ENCODE data around the gene CGN.
A peak's percentile ranks its signal among the peaks of the same experiment; 100 is the strongest.

The CGN gene

DNA sequence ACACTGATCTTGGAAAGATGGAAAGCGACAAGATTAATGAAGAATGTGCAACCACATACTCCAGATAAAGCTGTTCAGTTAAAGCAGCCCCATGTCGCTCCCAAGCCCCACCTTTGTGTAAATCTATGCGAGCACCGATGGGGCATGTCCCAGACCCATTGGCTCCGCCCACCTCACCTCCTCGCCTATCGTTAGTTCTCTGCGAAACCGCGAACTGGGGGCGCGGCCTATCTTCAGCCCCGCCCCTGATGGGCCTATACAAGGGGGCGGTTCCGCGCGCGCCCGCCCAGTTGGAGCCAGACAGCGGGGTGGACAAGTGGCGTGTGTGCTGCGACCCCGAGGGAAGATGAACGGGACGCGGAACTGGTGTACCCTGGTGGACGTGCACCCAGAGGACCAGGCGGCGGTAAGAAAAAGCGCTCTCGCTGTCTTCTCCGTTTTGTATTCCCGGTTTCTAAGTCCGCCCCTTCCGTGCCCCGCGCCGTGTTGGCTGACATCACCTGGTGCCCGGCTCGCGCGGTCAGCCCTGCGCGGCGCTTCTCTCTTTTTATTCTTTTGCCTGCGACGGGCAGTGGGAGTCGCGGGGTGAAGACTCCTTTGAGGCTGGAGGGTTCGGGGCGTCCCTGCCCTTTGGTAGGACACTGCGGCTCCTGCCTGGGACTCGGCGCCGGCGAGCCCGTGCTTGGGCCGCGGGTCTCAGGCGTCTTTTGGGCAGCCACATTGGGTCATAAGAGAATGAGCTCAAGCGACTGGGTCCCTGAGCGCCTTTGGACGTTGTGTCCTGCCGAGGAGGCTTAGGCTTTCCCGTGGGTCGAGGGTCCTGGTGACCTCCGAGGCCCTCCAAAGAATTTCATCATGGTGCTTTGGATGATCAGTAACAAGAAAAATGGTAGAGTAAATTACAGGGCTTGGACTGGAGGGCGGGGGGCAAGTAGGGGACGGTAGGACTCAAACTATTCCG lies 29.1 kb downstream of the CGN start, which contains the start of gene TUFT1:
TSS of gene TUFT1 (plus strand) at position 289 of the 961 bp plus-strand sequence. CDS start at position 347, 58 bp downstream.
- in situ Hi-C loops (cut with MboI; ENCODE audit: low sequenced_read_pairs, unreplicated experiment), result no loop called here
- TF ChIP-seq, protein P1, sequence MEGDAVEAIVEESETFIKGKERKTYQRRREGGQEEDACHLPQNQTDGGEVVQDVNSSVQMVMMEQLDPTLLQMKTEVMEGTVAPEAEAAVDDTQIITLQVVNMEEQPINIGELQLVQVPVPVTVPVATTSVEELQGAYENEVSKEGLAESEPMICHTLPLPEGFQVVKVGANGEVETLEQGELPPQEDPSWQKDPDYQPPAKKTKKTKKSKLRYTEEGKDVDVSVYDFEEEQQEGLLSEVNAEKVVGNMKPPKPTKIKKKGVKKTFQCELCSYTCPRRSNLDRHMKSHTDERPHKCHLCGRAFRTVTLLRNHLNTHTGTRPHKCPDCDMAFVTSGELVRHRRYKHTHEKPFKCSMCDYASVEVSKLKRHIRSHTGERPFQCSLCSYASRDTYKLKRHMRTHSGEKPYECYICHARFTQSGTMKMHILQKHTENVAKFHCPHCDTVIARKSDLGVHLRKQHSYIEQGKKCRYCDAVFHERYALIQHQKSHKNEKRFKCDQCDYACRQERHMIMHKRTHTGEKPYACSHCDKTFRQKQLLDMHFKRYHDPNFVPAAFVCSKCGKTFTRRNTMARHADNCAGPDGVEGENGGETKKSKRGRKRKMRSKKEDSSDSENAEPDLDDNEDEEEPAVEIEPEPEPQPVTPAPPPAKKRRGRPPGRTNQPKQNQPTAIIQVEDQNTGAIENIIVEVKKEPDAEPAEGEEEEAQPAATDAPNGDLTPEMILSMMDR (IDR thresholded peaks at IDR 0.05; ENCODE audit: borderline replicate concordance, control extremely low read depth, extremely low read depth, insufficient read depth, missing control alignments), result no peak
- peak; percentile 93 for DNase-seq (ENCODE audit: low spot score)

DNA sequence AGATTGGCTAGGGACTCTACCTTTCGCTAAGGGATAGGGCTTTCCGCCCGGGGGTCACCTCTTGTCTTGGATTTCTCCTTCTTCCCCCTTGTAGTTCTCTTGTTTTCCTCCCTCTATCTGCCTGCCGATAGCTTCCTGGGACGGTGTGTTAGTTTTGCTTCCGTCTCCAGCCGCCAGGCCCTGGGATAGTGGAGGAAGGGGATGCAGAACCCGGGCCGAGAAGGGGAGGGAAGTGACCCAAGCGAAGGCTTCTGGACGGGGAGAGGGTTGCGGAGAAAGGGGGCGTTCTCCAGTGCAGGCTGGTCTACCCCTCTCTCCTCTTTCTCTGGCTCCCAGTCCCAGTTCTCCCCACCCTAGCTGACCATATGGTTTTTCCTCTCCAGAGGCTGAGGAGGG lies 29.8 kb downstream of the CGN start:
- DNase-seq (ENCODE audit: low spot score), result no peak
- TF ChIP-seq, protein P1 (IDR thresholded peaks at IDR 0.05; ENCODE audit: borderline replicate concordance, control extremely low read depth, extremely low read depth, insufficient read depth, missing control alignments), result no peak
- in situ Hi-C loops (cut with MboI; ENCODE audit: low sequenced_read_pairs, unreplicated experiment), result no loop called here

DNA sequence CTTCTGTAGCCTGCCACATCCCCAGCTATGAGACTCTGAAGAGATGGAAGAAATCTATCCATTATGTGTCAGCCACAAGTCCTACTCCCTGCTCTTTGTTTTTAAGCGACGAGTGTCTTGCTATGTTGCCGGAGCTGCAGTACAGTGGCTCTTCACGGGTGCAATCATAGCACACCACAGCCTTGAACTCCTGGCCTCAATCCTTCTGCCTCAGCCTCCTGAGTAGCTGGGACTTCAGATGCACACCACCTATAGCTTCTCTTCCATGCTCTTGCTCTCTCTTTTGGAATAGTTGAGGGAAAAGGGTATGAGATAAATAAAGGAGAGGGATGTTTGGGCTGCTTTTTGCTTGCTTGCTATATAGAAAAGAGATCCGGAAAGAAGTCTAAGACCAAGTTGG lies 30.6 kb downstream of the CGN start:
- DNase-seq (ENCODE audit: low spot score), result no peak

DNA sequence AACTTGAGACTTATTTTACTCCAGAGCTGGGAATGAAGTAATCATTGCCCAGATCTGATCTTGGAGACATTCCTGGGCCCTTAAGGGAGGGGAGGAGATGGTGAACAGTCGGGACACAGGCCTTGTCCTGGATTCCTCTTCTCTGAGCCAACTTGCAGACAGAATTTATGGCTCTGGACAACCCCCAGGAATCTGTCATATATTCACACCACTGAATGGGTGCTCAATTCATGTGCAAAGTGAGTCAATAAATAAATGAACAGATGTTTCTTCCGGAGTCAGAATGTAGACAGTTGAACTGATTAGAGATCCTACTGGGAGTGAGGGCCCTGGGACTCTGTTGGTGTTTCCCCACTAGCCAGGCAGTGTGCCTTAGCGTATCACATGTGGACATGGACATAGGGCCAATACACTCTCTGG lies 31.5 kb downstream of the CGN start:
- DNase-seq (ENCODE audit: low spot score), result no peak
- TF ChIP-seq, protein P1 (IDR thresholded peaks at IDR 0.05; ENCODE audit: borderline replicate concordance, control extremely low read depth, extremely low read depth, insufficient read depth, missing control alignments), result no peak
- in situ Hi-C loops (cut with MboI; ENCODE audit: low sequenced_read_pairs, unreplicated experiment), result no loop called here

More for the DNA sequence above, 30.6 kb downstream of the CGN start:
- TF ChIP-seq, protein P1 (IDR thresholded peaks at IDR 0.05; ENCODE audit: borderline replicate concordance, control extremely low read depth, extremely low read depth, insufficient read depth, missing control alignments), result no peak
- in situ Hi-C loops (cut with MboI; ENCODE audit: low sequenced_read_pairs, unreplicated experiment), result no loop called here

DNA sequence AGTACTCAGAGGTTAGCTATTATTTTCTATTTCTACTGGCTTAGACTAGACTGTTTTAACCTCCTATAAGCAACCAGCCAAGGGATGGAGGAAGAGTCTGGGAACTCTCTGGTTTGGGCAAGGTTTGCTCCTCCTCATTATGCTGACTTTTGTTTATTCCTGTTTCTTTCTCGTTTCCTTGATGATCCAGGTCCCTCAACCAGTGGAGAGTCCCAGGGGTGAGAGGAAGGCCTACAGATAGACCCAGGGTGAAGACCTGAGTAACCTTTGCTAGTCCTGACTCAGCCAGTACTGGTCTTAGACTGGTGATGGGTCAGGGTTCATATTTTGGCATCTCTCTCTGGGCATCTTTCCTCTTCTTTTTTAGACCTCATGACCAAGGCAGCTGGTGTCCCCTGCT lies 34.4 kb downstream of the CGN start:
- TF ChIP-seq, protein P1 (IDR thresholded peaks at IDR 0.05; ENCODE audit: borderline replicate concordance, control extremely low read depth, extremely low read depth, insufficient read depth, missing control alignments), result no peak
- DNase-seq (ENCODE audit: low spot score), result no peak
- in situ Hi-C loops (cut with MboI; ENCODE audit: low sequenced_read_pairs, unreplicated experiment), result no loop called here

DNA sequence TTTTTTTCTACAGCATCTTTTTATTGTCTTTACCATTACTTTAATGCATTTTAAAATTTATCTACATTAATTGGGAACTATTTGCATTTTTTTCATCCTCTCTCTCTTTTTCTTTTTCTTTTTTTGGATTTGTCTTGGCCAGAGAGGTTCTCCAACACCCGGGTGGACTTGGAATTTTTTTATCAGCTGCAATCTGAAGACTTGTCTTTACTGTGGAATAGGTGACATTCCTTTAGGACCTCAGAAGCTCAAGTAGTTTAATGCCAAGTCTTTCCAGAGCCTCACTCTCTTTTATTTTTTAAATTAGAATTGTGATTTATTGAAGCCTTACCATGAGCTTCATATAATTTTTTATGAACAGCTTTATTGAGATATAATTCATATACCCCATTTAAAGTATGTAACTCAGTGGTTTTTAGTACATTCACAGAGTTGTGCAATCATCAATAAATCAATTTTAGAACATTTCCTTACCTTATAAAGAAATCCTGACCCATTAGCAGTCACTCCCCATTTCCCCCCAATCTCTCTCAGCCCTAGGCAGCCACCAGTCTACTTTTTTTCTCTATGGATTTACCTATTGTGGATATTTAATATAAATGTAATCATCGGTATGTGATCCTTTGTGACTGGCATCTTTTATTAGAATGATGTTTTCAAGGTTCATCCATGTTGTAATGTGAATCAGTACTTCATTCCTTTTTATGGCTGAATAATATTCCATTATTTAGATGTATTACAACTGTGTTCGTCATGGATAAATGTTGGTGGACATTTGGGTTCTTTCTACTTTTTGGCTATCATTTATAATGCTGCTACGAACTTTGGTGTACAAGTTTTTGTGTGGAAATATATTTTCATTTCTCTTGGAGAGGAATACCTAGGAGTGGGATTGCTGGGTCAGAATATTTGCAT lies 35.1 kb downstream of the CGN start:
- TF ChIP-seq, protein P1 (IDR thresholded peaks at IDR 0.05; ENCODE audit: borderline replicate concordance, control extremely low read depth, extremely low read depth, insufficient read depth, missing control alignments), result no peak
- no peak for DNase-seq (ENCODE audit: low spot score)

More for the DNA sequence above, 35.1 kb downstream of the CGN start:
- in situ Hi-C loops (cut with MboI; ENCODE audit: low sequenced_read_pairs, unreplicated experiment), result no loop called here
